Measurements from ENCODE around the gene NRXN3. TPM values are rescaled to one million over a fixed set of nuclear protein-coding genes. Genes with fewer than 3 reads are reported as not detected.

The NRXN3 gene
- polyA plus RNA-seq, 1 donor from 2014 or later, result 110 TPM

DNA sequence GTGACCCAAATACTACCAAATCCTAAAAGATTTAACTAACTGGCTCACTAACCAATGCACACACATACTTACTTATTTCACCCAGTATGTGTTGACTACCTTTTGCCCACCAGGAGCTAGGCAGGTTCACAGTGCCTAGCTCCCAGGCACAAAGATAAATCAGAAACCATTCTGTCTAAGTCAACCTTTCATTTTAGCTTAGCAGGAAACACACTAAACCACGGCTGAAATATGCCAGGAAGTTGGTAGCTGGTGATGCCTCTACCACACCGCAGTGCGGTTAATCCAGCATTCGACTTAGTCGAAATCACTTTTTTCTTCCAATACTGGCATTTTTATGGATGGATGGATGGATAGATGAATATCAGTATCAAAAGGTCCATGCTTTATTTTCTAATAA, 1443.5 kb downstream of the NRXN3 start:
- Histone ChIP-seq H3K27me3 (ENCODE audit: insufficient read depth, low read depth, low read length) (no peaks in the 10 kb centered on the region), H3K9ac (ENCODE audit: low read length) (no peak overlapping the region), H3K36me3 (ENCODE audit: insufficient read depth, low read length) (no peaks in the 10 kb centered on the region), H3F3A (ENCODE audit: insufficient read depth, low read length, poor library complexity, severe bottlenecking) (no peaks in the 10 kb centered on the region), H3K9me3 (ENCODE audit: low read length) (no peaks in the 10 kb centered on the region), H4K20me1 (ENCODE audit: insufficient read depth) (no peaks in the 10 kb centered on the region), H2AFZ (ENCODE audit: low read depth, low read length) (no peak overlapping the region), H3K27ac (ENCODE audit: low read length) (no peak overlapping the region), H3K9me2 (ENCODE audit: insufficient read depth, low read length) (no peaks in the 10 kb centered on the region), H3K4me3 (ENCODE audit: low read length) (no peak overlapping the region), H3K4me2 (ENCODE audit: low read length) (no peak overlapping the region), H3K79me2 (replicated peaks; ENCODE audit: insufficient read depth, low read length) (no peaks in the 10 kb centered on the region)
- TF ChIP-seq TAF1 (IDR thresholded peaks at IDR 0.05; ENCODE audit: low read depth), result no peak
- TF ChIP-seq MXI1 (conservative IDR thresholded peaks at IDR 0.05; ENCODE audit: poor library complexity, severe bottlenecking), result no peak
- TF ChIP-seq, protein P1, sequence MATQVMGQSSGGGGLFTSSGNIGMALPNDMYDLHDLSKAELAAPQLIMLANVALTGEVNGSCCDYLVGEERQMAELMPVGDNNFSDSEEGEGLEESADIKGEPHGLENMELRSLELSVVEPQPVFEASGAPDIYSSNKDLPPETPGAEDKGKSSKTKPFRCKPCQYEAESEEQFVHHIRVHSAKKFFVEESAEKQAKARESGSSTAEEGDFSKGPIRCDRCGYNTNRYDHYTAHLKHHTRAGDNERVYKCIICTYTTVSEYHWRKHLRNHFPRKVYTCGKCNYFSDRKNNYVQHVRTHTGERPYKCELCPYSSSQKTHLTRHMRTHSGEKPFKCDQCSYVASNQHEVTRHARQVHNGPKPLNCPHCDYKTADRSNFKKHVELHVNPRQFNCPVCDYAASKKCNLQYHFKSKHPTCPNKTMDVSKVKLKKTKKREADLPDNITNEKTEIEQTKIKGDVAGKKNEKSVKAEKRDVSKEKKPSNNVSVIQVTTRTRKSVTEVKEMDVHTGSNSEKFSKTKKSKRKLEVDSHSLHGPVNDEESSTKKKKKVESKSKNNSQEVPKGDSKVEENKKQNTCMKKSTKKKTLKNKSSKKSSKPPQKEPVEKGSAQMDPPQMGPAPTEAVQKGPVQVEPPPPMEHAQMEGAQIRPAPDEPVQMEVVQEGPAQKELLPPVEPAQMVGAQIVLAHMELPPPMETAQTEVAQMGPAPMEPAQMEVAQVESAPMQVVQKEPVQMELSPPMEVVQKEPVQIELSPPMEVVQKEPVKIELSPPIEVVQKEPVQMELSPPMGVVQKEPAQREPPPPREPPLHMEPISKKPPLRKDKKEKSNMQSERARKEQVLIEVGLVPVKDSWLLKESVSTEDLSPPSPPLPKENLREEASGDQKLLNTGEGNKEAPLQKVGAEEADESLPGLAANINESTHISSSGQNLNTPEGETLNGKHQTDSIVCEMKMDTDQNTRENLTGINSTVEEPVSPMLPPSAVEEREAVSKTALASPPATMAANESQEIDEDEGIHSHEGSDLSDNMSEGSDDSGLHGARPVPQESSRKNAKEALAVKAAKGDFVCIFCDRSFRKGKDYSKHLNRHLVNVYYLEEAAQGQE (IDR thresholded peaks at IDR 0.05; ENCODE audit: borderline replicate concordance), result no peak
- TF ChIP-seq SMC3 (conservative IDR thresholded peaks at IDR 0.05; ENCODE audit: poor library complexity), result no peak
- TF ChIP-seq, protein P2, sequence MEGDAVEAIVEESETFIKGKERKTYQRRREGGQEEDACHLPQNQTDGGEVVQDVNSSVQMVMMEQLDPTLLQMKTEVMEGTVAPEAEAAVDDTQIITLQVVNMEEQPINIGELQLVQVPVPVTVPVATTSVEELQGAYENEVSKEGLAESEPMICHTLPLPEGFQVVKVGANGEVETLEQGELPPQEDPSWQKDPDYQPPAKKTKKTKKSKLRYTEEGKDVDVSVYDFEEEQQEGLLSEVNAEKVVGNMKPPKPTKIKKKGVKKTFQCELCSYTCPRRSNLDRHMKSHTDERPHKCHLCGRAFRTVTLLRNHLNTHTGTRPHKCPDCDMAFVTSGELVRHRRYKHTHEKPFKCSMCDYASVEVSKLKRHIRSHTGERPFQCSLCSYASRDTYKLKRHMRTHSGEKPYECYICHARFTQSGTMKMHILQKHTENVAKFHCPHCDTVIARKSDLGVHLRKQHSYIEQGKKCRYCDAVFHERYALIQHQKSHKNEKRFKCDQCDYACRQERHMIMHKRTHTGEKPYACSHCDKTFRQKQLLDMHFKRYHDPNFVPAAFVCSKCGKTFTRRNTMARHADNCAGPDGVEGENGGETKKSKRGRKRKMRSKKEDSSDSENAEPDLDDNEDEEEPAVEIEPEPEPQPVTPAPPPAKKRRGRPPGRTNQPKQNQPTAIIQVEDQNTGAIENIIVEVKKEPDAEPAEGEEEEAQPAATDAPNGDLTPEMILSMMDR (IDR thresholded peaks at IDR 0.05; ENCODE audit: poor library complexity, severe bottlenecking), result no peak
- no peak for TF ChIP-seq EP300 (conservative IDR thresholded peaks at IDR 0.05; ENCODE audit: poor library complexity, severe bottlenecking)

DNA sequence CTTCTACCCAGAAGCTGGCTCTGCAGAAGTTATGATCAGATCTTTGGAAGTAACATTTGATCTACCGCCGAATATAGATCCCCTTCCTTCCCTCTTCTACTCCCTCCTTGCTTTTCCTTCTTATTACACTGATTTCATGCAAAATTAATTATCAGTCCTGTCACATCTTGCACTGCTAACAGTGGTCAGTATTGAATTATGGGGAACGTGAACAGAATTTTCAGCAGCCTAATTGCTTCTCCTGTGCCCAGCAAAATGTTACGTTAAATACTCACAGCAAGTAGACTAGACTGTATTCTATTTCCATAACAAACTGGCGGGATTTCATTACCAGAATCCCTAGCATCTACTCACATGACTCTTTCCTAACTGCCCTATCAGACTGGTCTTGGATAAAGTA, 1444.3 kb downstream of the NRXN3 start:
- Histone ChIP-seq H3K79me2 (replicated peaks; ENCODE audit: insufficient read depth, low read length) (peaks cover 1% of the 10 kb centered on the region), H2AFZ (ENCODE audit: low read depth, low read length) (no peak overlapping the region), H3K36me3 (ENCODE audit: insufficient read depth, low read length) (no peaks in the 10 kb centered on the region), H3F3A (ENCODE audit: insufficient read depth, low read length, poor library complexity, severe bottlenecking) (no peaks in the 10 kb centered on the region), H3K27me3 (ENCODE audit: insufficient read depth, low read depth, low read length) (no peaks in the 10 kb centered on the region), H3K27ac (ENCODE audit: low read length) (no peak overlapping the region), H4K20me1 (ENCODE audit: insufficient read depth) (no peaks in the 10 kb centered on the region), H3K9ac (ENCODE audit: low read length) (no peak overlapping the region), H3K9me2 (ENCODE audit: insufficient read depth, low read length) (no peaks in the 10 kb centered on the region), H3K9me3 (ENCODE audit: low read length) (no peaks in the 10 kb centered on the region), H3K4me3 (ENCODE audit: low read length) (no peak overlapping the region), H3K4me2 (ENCODE audit: low read length) (no peak overlapping the region)
- TF ChIP-seq, protein P1 (IDR thresholded peaks at IDR 0.05; ENCODE audit: borderline replicate concordance), result no peak
- TF ChIP-seq EP300 (conservative IDR thresholded peaks at IDR 0.05; ENCODE audit: poor library complexity, severe bottlenecking) (no peak), POLR2AphosphoS5 (IDR thresholded peaks at IDR 0.05) (no peak), RAD21 (conservative IDR thresholded peaks at IDR 0.05) (no peak), MXI1 (conservative IDR thresholded peaks at IDR 0.05; ENCODE audit: poor library complexity, severe bottlenecking) (no peak), TAF1 (IDR thresholded peaks at IDR 0.05; ENCODE audit: low read depth) (no peak), EZH2 (IDR thresholded peaks at IDR 0.05; ENCODE audit: borderline replicate concordance, insufficient read depth, low read length, poor library complexity, severe bottlenecking) (no peak), SMC3 (conservative IDR thresholded peaks at IDR 0.05; ENCODE audit: poor library complexity) (no peak)
- TF ChIP-seq, protein P2 (IDR thresholded peaks at IDR 0.05; ENCODE audit: poor library complexity, severe bottlenecking), result no peak
